Skeletal muscle cell (primary cell): ENCODE results near the gene GATA1.
"Not testable (repeated sequence)": the region's sequence is repeated elsewhere in the genome, so short reads cannot be mapped to it uniquely, and the experiment has no call there.

Experiments
- DNase-seq: peaks from one replicate; pipeline ENCODE4 v3.0.0-alpha.2; 2010; ENCODE audit warnings: low read depth
- H3K4me3 ChIP-seq: 2 replicates; pipeline ENCODE4 v1.5.1; 2011; ENCODE audit warnings: low read depth, mild to moderate bottlenecking, control low read depth, low read length, moderate library complexity

The GATA1 gene

DNA sequence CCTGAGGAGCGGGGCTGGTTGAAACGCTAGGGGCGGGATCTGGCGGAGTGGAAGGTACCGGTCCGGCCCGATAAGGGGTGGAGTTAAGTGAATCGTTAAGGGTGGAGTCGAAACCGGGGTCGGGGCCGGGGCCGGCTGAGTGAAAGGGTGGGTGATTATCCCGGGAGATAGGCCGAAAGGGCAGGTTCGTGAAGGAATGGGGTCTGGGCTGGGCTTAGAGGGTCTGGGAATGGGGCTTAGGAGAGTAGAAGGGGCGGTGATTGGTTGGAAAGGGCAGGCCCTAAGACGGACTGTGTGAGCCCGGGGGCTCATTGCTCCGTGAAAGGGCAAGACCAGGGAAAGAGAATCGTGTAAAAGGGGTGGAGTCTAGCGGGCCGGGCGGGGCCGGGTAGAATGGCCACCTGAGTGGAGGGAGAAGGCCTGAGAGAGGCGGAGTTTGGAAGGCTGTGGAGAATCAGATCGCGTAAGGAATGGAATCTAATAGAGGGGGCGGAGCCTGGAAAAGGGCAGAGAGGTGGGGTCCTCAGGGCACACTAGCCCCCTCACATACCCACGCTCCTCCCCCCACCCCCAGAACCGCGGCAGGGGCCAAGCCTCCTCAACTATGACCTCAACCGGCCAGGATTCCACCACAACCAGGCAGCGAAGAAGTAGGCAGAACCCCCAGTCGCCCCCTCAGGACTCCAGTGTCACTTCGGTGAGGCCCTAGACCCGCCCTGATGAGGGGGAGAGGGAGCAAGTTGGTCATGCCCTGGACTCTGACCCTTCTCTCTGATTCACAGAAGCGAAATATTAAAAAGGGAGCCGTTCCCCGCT, 15.9 kb downstream of the GATA1 start:
- DNase-seq: peak; percentile 30
- H3K4me3 ChIP-seq: peak overlapping the region; percentile 68

DNA sequence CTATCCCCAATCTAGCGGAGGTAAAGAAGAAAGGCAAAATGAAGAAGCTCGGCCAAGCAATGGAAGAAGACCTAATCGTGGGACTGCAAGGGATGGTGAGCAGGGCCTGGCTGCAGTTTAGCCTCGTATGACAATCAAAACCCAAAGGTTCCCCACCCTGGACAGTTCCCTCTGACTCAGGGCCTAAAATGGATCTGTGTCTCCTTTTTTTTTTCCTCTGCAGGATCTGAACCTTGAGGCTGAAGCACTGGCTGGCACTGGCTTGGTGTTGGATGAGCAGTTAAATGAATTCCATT, 16.5 kb downstream of the GATA1 start:
- peak overlapping the region; percentile 68 for H3K4me3 ChIP-seq
- no peak for DNase-seq

DNA sequence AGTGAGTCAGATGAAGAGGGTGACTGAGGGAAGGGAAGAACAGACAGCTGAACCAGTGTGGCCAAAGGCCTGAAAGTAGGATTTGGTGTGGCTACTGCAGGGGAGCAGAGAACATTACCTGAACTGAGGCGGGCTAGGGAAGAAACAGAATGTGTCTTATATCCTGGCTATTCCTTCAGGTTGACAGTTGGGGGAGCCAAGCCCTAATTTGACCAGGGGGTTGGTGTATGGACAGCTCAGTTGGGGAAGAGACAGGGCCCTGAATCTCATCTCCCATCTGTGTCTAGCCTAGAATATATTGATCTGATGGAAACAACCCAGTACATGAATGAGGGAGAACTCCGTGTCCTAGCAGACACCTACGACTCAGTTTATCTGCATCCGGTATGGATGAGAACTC, 19.7 kb downstream of the GATA1 start:
- DNase-seq: no peak

DNA sequence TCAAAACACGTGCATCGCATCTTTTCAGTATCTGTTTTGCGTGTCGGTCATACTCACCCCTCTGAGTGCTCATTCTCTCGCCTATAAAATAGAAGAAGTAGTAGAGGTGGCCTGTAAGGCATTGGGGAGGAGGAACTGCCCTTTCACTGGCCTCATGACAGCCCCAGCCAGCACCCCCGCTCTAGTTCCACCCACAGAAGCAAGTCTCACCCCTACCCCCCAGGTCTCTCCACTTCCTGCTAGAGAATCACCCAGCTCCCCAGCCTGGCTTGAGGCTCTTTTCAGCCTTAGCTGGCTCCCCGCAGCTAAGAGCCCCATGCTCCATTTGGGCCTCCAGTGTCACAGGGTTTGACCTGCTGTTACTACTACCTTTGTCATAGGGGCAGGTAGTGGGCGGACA, 27.3 kb downstream of the GATA1 start:
- no peak for DNase-seq
- H3K4me3 ChIP-seq: no peak overlapping the region

More for the DNA sequence above, 19.7 kb downstream of the GATA1 start:
- H3K4me3 ChIP-seq: no peak overlapping the region

DNA sequence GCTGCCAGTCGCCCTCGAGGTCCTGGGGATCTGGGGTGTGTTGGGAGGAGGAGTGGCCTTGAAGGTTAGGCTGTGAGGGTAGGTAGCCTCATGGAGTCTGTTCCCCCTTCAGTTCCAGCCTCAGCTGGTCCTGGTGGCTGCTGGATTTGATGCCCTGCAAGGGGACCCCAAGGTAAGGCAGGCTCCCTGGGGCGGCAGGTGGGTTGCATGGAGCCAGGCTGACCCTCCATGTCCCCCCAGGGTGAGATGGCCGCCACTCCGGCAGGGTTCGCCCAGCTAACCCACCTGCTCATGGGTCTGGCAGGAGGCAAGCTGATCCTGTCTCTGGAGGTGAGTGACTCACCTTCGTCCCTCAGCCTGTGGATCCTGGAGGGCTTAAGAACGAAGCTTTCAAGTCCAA, 28.3 kb downstream of the GATA1 start:
- H3K4me3 ChIP-seq: no peak overlapping the region
- no peak for DNase-seq

DNA sequence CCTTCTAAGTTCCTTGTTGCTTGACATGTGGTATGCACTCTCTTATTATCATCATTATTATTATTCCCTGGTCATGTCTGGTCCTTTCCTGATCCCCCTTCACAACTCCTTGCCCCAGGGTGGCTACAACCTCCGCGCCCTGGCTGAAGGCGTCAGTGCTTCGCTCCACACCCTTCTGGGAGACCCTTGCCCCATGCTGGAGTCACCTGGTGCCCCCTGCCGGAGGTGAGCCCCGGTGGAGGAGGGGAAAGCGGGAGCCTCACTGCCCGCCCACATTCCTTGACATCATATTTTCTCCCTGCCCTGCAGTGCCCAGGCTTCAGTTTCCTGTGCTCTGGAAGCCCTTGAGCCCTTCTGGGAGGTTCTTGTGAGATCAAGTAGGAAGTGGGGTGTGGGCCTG, 28.9 kb downstream of the GATA1 start:
- no peak overlapping the region for H3K4me3 ChIP-seq
- DNase-seq: no peak

DNA sequence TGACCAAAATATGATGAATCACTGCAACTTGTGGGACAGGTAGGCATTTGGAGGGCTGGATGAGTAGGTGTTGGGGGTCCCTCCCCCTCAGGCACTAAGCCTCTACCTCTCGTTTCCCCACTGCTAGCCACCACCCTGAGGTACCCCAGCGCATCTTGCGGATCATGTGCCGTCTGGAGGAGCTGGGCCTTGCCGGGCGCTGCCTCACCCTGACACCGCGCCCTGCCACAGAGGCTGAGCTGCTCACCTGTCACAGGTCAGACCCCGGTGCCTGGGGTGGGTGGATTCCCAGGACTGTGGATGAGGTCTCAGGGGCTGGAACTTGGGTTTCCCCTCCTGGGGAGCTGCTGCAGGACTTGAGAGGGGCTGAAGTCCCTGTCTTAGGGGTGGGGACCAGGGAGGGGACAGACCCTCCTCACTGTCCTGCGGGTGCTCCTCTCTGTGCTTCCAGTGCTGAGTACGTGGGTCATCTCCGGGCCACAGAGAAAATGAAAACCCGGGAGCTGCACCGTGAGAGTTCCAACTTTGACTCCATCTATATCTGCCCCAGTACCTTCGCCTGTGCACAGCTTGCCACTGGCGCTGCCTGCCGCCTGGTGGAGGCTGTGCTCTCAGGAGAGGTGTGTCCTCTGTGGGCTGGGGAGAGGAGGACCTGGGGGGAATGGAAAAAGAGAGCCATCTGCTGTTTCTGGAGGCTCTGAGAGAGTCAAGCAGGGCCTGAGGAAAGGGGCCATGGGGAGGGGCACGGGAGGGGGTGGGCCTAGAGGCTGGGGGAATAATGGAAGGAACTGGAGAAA, 29.8 kb downstream of the GATA1 start:
- DNase-seq: no peak
- H3K4me3 ChIP-seq: no peak overlapping the region

DNA sequence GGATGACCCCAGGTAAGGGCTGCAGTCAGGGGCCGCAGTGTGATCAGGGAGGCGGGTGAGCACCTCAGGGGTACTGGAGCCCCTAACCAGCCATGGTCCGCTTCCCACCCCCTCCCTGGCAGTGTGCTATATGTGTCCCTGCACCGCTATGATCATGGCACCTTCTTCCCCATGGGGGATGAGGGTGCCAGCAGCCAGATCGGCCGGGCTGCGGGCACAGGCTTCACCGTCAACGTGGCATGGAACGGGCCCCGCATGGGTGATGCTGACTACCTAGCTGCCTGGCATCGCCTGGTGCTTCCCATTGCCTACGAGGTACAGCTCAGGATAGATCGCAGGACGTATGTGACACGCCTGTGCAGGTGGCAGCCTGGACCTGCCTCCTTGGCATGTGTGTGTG, 31.7 kb downstream of the GATA1 start:
- no peak for DNase-seq
- no peak overlapping the region for H3K4me3 ChIP-seq

DNA sequence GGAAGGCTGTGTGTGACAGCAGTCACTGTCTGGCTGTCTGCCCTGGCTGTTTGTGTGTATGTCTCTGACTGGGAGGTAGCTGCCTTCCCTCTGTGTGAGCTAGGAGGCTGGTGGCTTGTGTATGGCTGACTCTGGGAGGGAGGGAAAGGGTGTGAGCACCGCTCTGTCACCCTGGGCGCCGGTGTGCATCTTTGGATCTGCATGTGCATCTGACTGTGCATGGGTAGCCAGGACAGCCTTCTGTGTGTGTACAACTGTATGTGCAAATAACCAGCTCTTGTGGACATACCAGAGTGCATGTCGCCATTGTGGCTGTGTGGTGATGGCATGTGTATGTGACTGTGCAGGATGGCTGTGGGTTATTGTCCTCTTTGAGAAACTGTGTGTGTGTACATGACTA, 32.5 kb downstream of the GATA1 start:
- H3K4me3 ChIP-seq: no peak overlapping the region
- DNase-seq: no peak

DNA sequence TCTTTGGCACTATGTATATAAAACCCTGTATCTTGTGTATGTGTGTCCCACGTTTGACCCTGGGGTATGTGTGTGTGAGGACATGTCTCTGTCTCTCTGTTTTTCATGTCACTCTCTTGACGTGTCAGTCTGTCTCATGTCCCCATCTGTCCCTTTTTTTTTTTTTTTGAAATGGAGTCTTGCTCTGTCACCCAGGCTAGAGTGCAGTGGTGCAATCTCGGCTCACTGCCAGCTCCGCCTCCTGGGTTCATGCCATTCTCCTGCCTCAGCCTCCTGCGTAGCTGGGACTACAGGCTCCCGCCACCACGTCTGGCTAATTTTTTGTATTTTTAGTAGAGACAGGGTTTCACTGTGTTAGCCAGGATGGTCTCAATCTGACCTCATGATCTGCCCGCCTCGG, 33.0 kb downstream of the GATA1 start:
- H3K4me3 ChIP-seq, DNase-seq: not testable (repeated sequence)

DNA sequence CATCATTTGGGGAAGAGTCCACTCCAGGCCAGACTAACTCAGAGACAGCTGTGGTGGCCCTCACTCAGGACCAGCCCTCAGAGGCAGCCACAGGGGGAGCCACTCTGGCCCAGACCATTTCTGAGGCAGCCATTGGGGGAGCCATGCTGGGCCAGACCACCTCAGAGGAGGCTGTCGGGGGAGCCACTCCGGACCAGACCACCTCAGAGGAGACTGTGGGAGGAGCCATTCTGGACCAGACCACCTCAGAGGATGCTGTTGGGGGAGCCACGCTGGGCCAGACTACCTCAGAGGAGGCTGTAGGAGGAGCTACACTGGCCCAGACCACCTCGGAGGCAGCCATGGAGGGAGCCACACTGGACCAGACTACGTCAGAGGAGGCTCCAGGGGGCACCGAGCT, 36.7 kb downstream of the GATA1 start:
- no peak for DNase-seq
- H3K4me3 ChIP-seq: no peak overlapping the region

DNA sequence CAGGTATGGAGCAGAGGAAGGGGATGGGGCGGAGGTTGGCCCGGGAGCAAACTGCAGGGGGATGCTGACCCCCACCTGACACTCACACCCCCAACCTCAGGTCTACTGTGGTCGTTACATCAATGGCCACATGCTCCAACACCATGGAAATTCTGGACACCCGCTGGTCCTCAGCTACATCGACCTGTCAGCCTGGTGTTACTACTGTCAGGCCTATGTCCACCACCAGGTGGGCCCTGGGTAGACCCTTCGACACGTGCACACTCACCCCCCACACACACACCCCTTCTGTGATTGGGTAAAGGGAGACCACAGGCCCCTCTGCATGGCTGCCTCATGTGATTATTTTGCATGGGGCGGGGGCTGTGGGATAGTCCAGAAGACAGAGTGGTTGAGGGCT, 37.7 kb downstream of the GATA1 start:
- no peak for DNase-seq
- H3K4me3 ChIP-seq: no peak overlapping the region

DNA sequence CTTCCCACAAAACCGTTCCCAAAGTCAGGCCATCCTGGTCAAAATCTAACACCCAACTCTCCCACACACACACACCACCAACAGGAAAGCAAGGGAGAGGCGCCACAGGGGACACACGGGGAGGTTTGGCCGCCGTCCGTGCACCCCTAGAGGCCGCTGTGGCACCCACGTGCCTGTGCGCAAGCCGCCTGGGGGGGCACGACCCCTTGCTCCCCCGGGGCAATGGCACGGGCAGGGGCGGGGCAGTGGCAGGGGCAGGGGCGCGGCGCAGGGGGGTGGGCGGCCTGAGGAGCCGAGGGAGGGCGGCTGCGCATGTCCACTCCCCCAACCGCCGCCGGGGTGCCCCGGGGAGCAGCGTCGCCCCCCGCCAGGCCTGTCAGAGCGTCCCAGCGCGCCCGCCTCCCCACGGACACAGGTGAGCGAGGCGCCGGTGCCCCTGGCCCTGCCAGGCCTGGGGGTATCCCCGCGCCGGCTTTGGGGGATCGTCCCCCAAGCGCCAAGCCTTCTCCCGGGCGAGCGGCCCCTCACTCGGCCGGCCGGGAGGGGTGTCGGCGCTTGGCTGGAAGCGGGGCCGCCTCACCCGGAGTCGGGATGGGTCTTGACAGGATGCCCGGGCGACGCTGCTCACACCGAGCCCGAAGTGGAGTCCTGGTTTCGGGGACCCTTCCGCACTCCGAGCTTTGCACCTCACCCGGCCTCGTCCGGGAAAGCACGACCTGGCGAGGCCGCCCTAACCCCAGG, 39.9 kb downstream of the GATA1 start, which contains the start of gene ERAS:
Gene ERAS (plus strand): TSS at position 379 of the 741 bp plus-strand sequence. CDS start 2,611 bp downstream, outside the sequence.
- no peak for DNase-seq
- H3K4me3 ChIP-seq: no peak within 1 kb of the TSS

DNA sequence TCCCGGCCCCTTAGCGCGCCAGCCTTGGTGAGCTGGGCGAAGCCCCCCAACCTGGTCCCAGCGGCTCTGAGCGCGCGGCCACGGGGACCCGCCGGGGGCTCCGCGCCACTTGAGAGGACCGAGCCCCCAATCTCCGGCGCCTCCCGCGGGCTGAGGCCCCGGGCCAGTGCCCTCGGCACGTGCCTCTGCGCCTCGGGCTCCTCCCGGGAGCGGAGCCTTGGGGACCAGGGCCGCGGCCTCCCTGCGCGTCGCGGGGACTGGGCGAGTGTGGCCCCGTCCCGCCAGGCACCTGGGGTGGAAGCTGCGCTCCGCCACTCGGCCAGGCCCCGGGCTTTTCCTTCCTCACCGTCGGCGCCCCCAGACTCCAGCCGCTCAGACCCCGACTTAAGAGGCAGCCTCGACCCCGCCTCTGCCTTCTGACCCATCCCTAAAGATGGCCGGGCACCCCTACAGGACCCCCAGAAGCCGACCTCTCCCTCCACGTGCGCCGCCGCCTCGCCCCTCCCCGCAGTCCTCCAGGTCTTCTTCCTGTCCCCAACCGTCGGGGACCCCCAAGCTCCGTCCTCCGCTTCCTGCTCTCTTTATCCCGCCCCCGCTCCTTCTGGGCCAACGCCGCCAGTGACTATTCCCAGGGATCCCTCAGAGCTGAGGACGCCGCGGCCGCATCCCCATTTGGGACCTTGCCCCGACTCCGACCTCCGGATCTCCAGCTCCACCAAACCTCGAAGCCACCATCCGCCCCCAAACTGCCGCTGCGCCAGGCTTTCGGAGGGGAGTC, 40.7 kb downstream of the GATA1 start:
- H3K4me3 ChIP-seq: no peak overlapping the region

DNA sequence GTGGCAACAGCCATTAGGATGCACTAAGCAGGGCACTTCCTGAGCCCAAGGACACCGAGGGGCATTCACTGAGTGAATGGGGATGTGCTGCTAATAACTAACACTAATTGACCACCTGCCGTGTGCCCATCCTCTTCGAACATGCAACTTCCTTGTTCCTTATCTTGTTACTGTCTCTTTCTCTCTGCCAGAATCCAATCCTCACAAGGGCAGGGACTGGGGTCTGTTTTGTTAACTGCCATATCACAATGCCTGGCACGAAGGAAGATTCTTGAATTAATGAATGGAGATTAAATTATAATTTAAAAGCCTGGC, 41.2 kb downstream of the GATA1 start:
- H3K4me3 ChIP-seq: no peak overlapping the region
- DNase-seq: no peak

More for the DNA sequence above, 40.7 kb downstream of the GATA1 start:
- DNase-seq: no peak

DNA sequence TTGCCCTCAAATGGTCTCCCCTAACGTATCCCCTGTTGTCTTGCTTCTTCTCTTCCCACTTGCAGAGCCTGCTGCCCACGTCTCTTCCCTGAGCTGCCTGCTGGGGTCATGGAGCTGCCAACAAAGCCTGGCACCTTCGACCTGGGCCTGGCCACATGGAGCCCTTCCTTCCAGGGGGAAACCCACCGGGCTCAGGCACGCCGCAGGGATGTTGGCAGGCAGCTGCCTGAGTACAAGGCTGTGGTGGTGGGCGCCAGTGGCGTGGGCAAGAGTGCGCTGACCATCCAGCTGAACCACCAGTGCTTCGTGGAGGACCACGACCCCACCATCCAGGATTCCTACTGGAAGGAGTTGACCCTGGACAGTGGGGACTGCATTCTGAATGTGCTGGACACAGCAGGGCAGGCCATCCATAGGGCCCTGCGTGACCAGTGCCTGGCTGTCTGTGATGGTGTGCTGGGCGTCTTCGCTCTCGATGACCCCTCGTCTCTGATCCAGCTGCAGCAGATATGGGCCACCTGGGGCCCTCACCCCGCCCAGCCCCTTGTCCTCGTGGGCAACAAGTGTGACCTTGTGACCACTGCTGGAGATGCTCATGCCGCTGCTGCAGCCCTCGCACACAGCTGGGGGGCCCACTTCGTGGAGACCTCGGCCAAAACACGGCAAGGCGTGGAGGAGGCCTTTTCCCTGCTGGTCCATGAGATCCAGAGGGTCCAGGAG, 42.8 kb downstream of the GATA1 start:
- DNase-seq: no peak
- no peak overlapping the region for H3K4me3 ChIP-seq

DNA sequence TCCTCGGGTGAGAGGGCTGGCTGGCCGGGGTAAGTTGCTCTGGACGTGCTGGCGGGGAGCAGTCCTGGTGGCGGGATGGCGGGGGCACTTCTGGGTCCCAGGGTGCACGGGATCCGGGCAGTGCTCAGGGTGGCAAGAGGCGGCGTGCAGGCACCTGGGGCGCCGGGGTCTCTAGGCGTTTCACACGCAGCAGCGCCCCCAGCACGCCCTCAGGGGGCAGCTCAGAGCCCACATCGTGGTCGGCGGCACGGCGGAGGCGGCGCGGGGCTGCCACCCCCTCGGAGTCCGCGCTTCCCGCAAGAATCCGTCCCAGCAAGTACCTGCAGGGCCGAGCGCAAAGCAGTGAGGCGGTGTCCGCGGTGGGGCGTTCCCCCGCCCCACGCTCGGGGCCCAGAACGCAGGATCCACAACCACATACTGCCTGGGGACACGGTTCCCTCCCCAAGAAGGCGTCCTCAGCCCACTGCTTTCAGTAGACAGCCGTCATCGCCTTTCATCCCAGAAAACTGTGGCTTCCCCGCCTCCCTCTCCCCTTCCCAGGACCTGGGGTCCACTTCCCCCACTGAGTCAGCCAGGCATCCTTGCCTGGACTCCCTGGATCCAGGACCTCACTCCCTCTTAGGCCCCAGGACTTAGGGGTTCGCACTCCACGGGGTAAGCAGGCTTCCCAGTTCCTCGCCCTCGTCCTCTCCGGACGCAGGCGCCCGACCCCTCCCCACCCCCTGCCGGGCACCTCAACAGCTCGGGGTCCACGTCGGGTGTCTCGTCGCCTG, 44.9 kb downstream of the GATA1 start:
- no peak for DNase-seq
- H3K4me3 ChIP-seq: no peak overlapping the region

DNA sequence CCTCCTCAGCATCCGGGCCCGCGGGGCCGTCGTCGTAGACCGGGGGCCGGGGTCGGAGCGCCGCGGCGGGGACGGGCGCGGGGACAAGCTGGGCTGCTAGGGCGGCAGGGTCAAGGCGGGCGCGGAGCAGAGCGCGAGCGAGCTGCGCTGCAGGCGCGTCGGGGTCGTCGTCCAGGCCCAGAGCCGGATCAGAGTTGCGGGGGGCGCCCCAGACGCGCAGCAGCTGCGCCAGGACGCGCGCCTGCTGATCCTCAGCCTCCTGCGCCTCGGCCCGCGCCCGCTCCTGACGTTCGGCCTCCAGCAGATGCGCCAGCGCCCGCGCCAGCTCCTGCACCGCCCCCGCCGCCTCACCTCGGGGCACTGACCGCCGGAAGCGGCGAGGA, 45.5 kb downstream of the GATA1 start:
- H3K4me3 ChIP-seq: no peak overlapping the region
- no peak for DNase-seq
